ENCODE data around the gene ARL6.
"Not testable (repeated sequence)": the region's sequence is repeated elsewhere in the genome, so short reads cannot be mapped to it uniquely, and the experiment has no call there.

ARL6 gene

DNA sequence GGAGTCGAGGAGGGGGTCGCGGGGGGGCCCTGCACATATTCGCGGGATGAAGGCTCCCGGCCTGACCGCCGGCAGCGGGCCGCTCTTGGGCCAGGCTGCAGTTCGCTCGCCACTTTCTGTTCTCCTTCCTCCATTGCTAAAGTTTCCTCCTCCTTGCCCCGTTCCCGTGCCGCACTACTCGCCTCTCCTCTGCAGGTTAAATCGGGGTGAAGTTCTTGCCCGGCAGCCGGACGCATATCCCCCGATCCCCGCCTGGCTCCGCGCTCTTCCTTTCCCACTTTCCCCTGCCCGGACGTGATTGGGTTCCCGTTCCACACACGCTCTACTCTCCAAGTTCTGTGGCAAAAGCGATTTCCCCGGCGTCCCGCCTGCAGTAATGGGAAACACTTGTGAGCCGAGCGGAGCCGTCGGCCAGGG lies 57.8 kb downstream of the ARL6 start:
- H3K4me3 ChIP-seq (ENCODE audit: low read depth in 1 of 2, low read length in 2 of 2) = peak overlapping the region; percentile 49 to 96
- no peaks in the 10 kb centered on the region for H3K9me3 ChIP-seq (ENCODE audit: low read length)
- H3K27me3 ChIP-seq (ENCODE audit: control insufficient read depth in 1 of 2, insufficient read depth in 2 of 2, low read length in 2 of 2) = no peaks in the 10 kb centered on the region
- H3K27ac ChIP-seq (ENCODE audit: low read depth, low read length) = peak overlapping the region; percentile 94
- H3K36me3 ChIP-seq (ENCODE audit: insufficient read depth, low read length) = no peaks in the 10 kb centered on the region
- H3K9ac ChIP-seq (ENCODE audit: low read length) = peak overlapping the region; percentile 62
- peaks cover 40% of the 10 kb centered on the region for H3K4me1 ChIP-seq (ENCODE audit: insufficient read depth, low read length)

DNA sequence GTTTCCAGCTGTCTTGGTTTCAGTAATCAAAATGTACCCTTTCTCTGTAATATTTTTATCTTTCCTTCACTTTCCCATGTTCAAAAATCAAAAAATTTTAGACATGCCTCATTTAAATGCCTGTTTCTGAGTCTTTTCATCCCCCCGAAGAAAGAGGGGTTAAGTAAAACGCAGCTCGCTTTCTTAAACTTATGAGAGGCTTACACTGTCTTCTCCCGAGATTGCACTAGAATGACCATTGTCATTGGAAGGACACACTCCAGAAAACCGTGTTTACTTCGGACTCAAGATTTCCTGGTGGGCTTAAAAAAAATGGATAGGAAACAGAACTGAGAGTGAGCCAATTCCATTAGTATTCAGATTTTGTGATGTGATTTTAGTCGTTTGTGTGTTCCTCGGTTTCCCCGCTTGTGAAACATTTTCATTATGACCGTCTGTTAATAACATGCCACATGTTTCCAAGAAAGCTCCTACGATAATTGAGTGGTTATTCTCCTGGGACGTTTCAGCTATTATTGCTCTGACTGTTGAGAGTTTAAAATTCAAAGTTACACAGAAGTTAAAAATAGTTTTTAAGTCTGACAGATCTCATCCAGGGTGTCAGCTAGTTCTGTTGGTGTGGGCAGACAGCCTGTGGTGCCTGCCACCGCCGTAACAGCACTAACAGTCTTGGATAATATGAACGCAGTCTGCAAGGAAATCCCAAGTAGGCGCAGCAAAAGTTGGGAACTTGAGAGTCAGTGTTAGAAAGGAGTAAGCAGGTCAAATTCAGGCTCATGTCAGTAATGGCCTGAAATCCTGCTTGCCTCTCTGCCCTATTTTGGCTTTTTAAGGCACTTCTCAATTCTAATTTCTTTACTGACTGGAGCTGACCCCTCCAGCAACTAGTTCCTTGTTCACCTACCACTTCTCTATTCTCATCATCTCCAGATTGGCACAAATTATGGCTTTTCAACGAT lies 58.8 kb downstream of the ARL6 start:
- peak overlapping the region; percentile 62 for H3K9ac ChIP-seq (ENCODE audit: low read length)
- H3K4me1 ChIP-seq (ENCODE audit: insufficient read depth, low read length) = peaks cover 43% of the 10 kb centered on the region
- H3K36me3 ChIP-seq (ENCODE audit: insufficient read depth, low read length) = no peaks in the 10 kb centered on the region
- H3K9me3 ChIP-seq (ENCODE audit: low read length) = no peaks in the 10 kb centered on the region
- H3K27me3 ChIP-seq (ENCODE audit: control insufficient read depth in 1 of 2, insufficient read depth in 2 of 2, low read length in 2 of 2) = no peaks in the 10 kb centered on the region
- H3K4me3 ChIP-seq (ENCODE audit: low read depth in 1 of 2, low read length in 2 of 2) = peak overlapping the region; percentile 49 to 96
- H3K27ac ChIP-seq (ENCODE audit: low read depth, low read length) = peak overlapping the region; percentile 94

DNA sequence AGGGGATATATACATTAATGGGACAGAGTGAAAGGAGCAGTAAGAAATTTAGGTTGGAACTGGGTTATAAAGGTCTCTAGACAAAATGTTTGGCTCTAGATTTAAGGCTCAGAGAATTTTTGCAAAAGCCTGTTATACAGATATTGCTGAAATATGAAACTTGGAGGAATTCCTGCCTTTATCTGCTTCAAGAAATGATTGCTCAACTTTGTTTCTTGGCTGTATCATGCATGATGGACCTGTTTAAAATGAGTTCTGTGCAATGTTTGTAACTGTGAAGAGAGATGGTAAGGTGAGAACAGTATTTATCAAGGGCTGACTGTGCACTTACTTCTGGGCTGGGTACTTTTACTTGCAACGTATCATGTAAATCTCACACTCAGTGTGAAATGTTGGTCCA lies 60.5 kb downstream of the ARL6 start:
- Histone ChIP-seq H3K27ac (ENCODE audit: low read depth, low read length) (peak overlapping the region; percentile 22), H3K36me3 (ENCODE audit: insufficient read depth, low read length) (no peaks in the 10 kb centered on the region), H3K4me1 (ENCODE audit: insufficient read depth, low read length) (peaks cover 58% of the 10 kb centered on the region), H3K9me3 (ENCODE audit: low read length) (no peaks in the 10 kb centered on the region), H3K4me3 (ENCODE audit: low read depth in 1 of 2, low read length in 2 of 2) (peak overlapping the region; percentile 12 to 96), H3K27me3 (ENCODE audit: control insufficient read depth in 1 of 2, insufficient read depth in 2 of 2, low read length in 2 of 2) (no peaks in the 10 kb centered on the region), H3K9ac (ENCODE audit: low read length) (no peak overlapping the region)

DNA sequence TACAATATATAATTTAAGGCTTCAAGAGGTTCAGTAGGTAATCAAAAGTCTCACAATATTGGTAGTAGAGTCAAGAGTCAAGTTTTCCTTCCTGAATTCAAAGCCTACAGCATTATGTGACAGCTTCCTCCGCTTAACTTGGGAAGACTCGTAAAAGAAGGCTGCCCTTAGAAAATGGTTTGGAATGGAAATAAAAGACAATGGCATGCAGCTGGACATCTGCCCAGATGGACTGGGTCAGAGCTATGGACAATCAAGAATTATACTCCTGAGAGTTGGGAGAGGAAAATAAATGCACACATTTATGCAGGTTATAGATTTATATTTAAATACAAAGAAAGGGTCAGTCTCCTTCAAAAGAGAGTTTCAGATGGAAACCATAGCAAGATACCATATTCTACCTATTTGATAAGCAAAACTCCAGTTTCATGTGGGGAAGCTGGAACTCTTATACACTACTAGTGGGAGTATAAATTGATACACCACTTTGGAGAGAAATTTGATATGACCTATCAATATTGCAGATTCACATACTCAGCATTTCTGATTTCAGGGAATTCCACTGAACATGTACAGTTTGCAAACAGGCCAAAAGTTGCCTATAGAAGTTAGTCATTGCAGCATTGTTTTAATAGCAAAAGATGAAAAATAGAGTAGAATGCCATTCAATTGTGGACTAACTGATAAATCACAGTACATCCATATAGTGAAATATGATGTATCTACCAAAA lies 63.3 kb downstream of the ARL6 start:
- H3K27ac ChIP-seq (ENCODE audit: low read depth, low read length) = no peak overlapping the region

DNA sequence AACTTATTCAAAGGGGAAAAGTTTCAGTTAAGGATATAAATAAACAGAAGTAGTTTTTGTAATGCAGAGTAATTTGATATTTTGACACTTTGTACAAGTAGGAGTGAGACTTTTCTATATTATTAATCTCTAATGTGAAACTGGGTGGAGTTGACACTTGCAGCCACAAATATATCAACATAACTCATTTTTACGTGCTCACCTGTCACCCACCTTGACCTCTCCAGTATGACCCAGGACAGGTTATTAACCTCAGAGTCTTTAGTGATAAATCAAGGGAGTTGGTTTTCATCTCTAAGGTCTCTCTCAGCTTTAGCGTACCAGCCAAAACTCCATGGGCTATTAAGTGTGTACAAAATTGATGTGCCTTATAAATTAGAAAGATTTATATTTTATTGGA lies 64.6 kb downstream of the ARL6 start:
- Histone ChIP-seq H3K27ac (ENCODE audit: low read depth, low read length) (no peak overlapping the region), H3K9me3 (ENCODE audit: low read length) (no peaks in the 10 kb centered on the region), H3K9ac (ENCODE audit: low read length) (no peak overlapping the region), H3K36me3 (ENCODE audit: insufficient read depth, low read length) (no peaks in the 10 kb centered on the region), H3K4me1 (ENCODE audit: insufficient read depth, low read length) (peaks cover 69% of the 10 kb centered on the region), H3K27me3 (ENCODE audit: control insufficient read depth in 1 of 2, insufficient read depth in 2 of 2, low read length in 2 of 2) (no peaks in the 10 kb centered on the region), H3K4me3 (ENCODE audit: low read depth in 1 of 2, low read length in 2 of 2) (no peak overlapping the region)

More for the DNA sequence above, 63.3 kb downstream of the ARL6 start:
- Histone ChIP-seq H3K9me3 (ENCODE audit: low read length) (no peaks in the 10 kb centered on the region), H3K36me3 (ENCODE audit: insufficient read depth, low read length) (no peaks in the 10 kb centered on the region), H3K27me3 (ENCODE audit: control insufficient read depth in 1 of 2, insufficient read depth in 2 of 2, low read length in 2 of 2) (no peaks in the 10 kb centered on the region), H3K9ac (ENCODE audit: low read length) (no peak overlapping the region), H3K4me1 (ENCODE audit: insufficient read depth, low read length) (peaks cover 62% of the 10 kb centered on the region), H3K4me3 (ENCODE audit: low read depth in 1 of 2, low read length in 2 of 2) (no peak overlapping the region)

DNA sequence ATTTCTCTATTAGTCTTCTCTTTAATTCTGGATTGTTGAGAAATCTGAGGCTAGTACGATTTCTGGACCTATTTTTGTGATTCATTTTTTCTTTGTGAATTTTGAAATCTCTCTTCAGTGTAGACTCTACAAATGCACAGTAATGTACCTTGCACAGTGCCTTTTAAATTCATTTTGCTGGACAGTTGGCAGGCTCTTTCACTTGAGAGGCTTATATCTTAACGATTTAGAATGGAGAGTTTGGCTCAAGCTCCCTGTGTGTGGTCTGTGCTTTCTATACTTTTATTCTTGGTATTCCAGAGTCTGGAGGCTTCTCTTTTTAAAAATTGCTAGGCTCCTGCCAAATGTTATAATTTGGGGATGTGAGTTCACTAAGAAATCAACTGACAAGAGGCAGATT lies 66.1 kb downstream of the ARL6 start:
- H3K4me3 ChIP-seq (ENCODE audit: low read depth in 1 of 2, low read length in 2 of 2) = no peak overlapping the region
- no peaks in the 10 kb centered on the region for H3K9me3 ChIP-seq (ENCODE audit: low read length)
- peaks cover 64% of the 10 kb centered on the region for H3K4me1 ChIP-seq (ENCODE audit: insufficient read depth, low read length)
- H3K36me3 ChIP-seq (ENCODE audit: insufficient read depth, low read length) = no peaks in the 10 kb centered on the region
- no peak overlapping the region for H3K9ac ChIP-seq (ENCODE audit: low read length)
- peak overlapping the region; percentile 50 for H3K27ac ChIP-seq (ENCODE audit: low read depth, low read length)
- H3K27me3 ChIP-seq (ENCODE audit: control insufficient read depth in 1 of 2, insufficient read depth in 2 of 2, low read length in 2 of 2) = no peaks in the 10 kb centered on the region

DNA sequence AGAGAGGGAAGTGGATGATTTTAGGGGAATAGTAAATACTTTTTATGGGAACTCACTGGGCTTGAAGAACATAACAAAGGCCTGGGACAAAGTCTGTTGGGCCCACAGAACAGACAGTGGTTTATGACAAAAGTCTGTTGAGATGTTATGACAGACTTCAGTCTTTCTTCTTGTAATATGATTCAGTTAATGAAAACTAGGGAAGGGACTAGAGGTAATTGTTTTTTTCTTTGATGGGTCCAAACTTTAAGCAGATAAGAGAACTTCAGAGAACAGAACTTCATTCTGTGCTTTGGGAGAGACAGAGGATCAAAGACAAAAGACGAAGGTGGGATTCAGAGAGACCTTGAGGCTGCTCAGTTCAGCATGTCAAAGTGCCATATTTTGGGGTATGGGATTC lies 66.6 kb downstream of the ARL6 start:
- Histone ChIP-seq H3K36me3 (ENCODE audit: insufficient read depth, low read length) (no peaks in the 10 kb centered on the region), H3K27ac (ENCODE audit: low read depth, low read length) (peak overlapping the region; percentile 50), H3K4me1 (ENCODE audit: insufficient read depth, low read length) (peaks cover 65% of the 10 kb centered on the region), H3K9ac (ENCODE audit: low read length) (no peak overlapping the region), H3K9me3 (ENCODE audit: low read length) (no peaks in the 10 kb centered on the region), H3K27me3 (ENCODE audit: control insufficient read depth in 1 of 2, insufficient read depth in 2 of 2, low read length in 2 of 2) (no peaks in the 10 kb centered on the region), H3K4me3 (ENCODE audit: low read depth in 1 of 2, low read length in 2 of 2) (no peak overlapping the region)

DNA sequence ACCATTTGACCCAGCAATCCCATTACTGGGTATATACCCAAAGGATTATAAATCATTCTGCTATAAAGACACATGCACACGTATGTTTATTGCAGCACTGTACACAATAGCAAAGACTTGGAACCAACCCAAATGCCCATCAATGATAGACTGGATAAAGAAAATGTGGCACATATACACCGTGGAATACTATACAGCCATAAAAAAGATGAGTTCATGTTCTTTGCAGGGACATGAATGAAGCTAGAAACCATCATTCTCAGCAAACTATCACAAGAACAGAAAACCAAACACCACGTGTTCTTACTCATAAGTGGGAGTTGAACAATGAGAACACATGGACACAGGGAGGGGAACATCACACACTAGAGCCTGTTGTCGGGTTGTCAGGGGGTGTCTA lies 68.6 kb downstream of the ARL6 start:
- not testable (repeated sequence) for H3K9ac ChIP-seq (ENCODE audit: low read length); H3K9me3 ChIP-seq (ENCODE audit: low read length)
- peaks cover 58% of the 10 kb centered on the region for H3K4me1 ChIP-seq (ENCODE audit: insufficient read depth, low read length)

DNA sequence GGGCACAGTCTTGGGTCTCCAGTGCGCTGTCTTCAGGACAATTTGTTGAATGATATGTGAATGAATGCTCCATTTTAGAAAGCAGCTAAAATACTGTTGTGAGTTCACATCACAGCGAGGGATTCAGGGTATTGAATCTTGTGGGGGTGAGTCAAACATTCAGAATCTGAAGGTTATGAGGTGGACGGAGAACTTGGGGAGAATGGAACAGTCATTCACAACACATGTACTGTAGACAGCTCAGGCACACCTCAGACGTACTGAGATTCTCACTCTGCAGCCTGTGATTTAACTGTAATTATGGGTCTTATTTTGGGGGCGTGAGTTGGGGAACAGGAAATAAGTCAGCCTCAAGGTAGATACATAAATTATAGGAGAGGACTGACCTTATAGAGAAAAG lies 71.2 kb downstream of the ARL6 start:
- H3K4me1 ChIP-seq (ENCODE audit: insufficient read depth, low read length) = peaks cover 59% of the 10 kb centered on the region
- H3K27me3 ChIP-seq (ENCODE audit: control insufficient read depth in 1 of 2, insufficient read depth in 2 of 2, low read length in 2 of 2) = no peaks in the 10 kb centered on the region
- no peak overlapping the region for H3K4me3 ChIP-seq (ENCODE audit: low read depth in 1 of 2, low read length in 2 of 2)
- peak overlapping the region; percentile 43 for H3K27ac ChIP-seq (ENCODE audit: low read depth, low read length)
- H3K9ac ChIP-seq (ENCODE audit: low read length) = no peak overlapping the region
- no peaks in the 10 kb centered on the region for H3K9me3 ChIP-seq (ENCODE audit: low read length)
- H3K36me3 ChIP-seq (ENCODE audit: insufficient read depth, low read length) = no peaks in the 10 kb centered on the region

More for the DNA sequence above, 68.6 kb downstream of the ARL6 start:
- not testable (repeated sequence) for H3K27ac ChIP-seq (ENCODE audit: low read depth, low read length); H3K36me3 ChIP-seq (ENCODE audit: insufficient read depth, low read length); H3K4me3 ChIP-seq (ENCODE audit: low read depth in 1 of 2, low read length in 2 of 2); H3K27me3 ChIP-seq (ENCODE audit: control insufficient read depth in 1 of 2, insufficient read depth in 2 of 2, low read length in 2 of 2)

DNA sequence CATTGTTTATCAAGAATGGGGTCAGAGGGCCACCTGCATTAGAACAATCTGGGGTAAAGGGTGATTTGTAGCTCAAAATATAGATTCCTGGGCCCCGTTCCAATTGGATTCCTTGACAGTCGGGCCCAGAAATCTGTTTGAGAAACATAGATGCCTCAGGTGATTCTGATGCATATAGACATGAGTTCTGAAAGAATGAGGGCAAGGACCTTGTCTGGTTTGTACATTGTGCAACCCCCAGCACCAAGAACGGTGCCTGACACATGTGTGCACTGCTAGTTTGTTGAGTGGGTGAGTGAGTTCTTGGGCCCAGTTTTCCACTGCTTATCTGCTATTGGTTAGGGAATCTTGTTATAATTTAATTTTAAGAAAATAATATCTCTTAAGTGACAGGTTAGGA lies 73.8 kb downstream of the ARL6 start:
- Histone ChIP-seq H3K36me3 (ENCODE audit: insufficient read depth, low read length) (no peaks in the 10 kb centered on the region), H3K27me3 (ENCODE audit: control insufficient read depth in 1 of 2, insufficient read depth in 2 of 2, low read length in 2 of 2) (no peaks in the 10 kb centered on the region), H3K9ac (ENCODE audit: low read length) (no peak overlapping the region), H3K4me1 (ENCODE audit: insufficient read depth, low read length) (peaks cover 76% of the 10 kb centered on the region), H3K27ac (ENCODE audit: low read depth, low read length) (peak overlapping the region; percentile 16), H3K4me3 (ENCODE audit: low read depth in 1 of 2, low read length in 2 of 2) (no peak overlapping the region), H3K9me3 (ENCODE audit: low read length) (no peaks in the 10 kb centered on the region)

DNA sequence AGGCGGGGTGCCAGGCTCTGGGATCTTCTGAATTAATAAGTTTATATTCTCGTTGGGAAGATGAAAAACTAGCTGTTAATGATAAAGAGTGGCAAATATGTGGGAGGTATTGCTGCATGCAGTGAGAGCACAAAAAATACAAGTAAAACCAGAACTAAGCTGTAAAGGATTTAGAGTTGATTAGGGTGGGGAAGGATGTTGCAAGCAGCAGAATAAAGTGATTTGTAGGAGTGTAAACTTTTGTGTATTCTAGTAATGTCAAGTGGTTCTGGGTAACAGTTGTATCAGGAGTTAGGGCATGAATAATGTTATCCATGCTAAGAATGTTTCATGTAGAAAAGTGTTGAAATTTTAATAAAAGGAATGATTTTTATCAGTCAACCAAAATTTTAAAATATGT lies 75.4 kb downstream of the ARL6 start:
- Histone ChIP-seq H3K27ac (ENCODE audit: low read depth, low read length) (peak overlapping the region; percentile 51), H3K9me3 (ENCODE audit: low read length) (no peaks in the 10 kb centered on the region), H3K9ac (ENCODE audit: low read length) (no peak overlapping the region), H3K27me3 (ENCODE audit: control insufficient read depth in 1 of 2, insufficient read depth in 2 of 2, low read length in 2 of 2) (no peaks in the 10 kb centered on the region), H3K4me1 (ENCODE audit: insufficient read depth, low read length) (peaks cover 79% of the 10 kb centered on the region), H3K4me3 (ENCODE audit: low read depth in 1 of 2, low read length in 2 of 2) (no peak overlapping the region), H3K36me3 (ENCODE audit: insufficient read depth, low read length) (no peaks in the 10 kb centered on the region)
